WTC11 (cell line): Measurements from ENCODE around the gene BBS9. TPM values are rescaled to one million over a fixed set of nuclear protein-coding genes. Genes with fewer than 3 reads are reported as not detected.

ENCODE experiments used
- ATAC-seq: fragments of 200-7000 bp; cut with Tn5 transposase; 2 replicates; pipeline ENCODE4 v1.10.0; 2021; ENCODE audit warnings: mild to moderate bottlenecking, moderate library complexity
- CTCF ChIA-PET: fragments of 300-600 bp; sonication (Branson Sonifier 250); formaldehyde crosslinking; loops from one replicate; lab custom pipeline; 2021; ENCODE audit warnings: antibody characterized with exemption; lab: Charles Lee
- POLR2A ChIA-PET: fragments of 350-600 bp; sonication (Branson Sonifier 250); formaldehyde crosslinking; loops from one replicate; lab custom pipeline; 2021; ENCODE audit warnings: antibody characterized with exemption; lab: Charles Lee
- DNase-seq: peaks from one replicate; pipeline ENCODE4 v3.0.0; 2021; ENCODE audit warnings: low spot score
- H3K27ac Mint-ChIP-seq: 2 replicates; pipeline ENCODE4 v1.8.0; 2021; ENCODE audit warnings: mixed read lengths
- H3K27me3 Mint-ChIP-seq: 2 replicates; pipeline ENCODE4 v1.8.0; 2021; ENCODE audit warnings: low read depth, mild to moderate bottlenecking, moderate library complexity, mixed read lengths
- H3K36me3 Mint-ChIP-seq: 2 replicates; pipeline ENCODE4 v1.8.0; 2021; ENCODE audit warnings: mixed read lengths
- H3K4me1 Mint-ChIP-seq: 2 replicates; pipeline ENCODE4 v1.8.0; 2022; ENCODE audit warnings: mixed read lengths
- H3K4me3 Mint-ChIP-seq: 2 replicates; pipeline ENCODE4 v1.8.0; 2021; ENCODE audit warnings: mild to moderate bottlenecking, moderate library complexity, mixed read lengths
- H3K9me3 Mint-ChIP-seq: 2 replicates; pipeline ENCODE4 v1.8.0; 2021; ENCODE audit warnings: mixed read lengths
- ATF6 ChIP-seq: sonication (generic); formaldehyde crosslinking; IDR thresholded peaks from 2 replicates; pipeline ENCODE4 v1.8.1; 2023; ENCODE audit warnings: mild to moderate bottlenecking, missing genetic modification reagents
- HMGA2 ChIP-seq: fragments of 250-450 bp; sonication (Bioruptor Pico); IDR thresholded peaks from 2 replicates; pipeline ENCODE4 v1.4.0; 2021; ENCODE audit warnings: mild to moderate bottlenecking, moderate library complexity
- NFYB ChIP-seq: sonication (generic); formaldehyde crosslinking; conservative IDR thresholded peaks from 2 replicates; pipeline ENCODE4 v1.8.0; 2022; ENCODE audit warnings: low read depth, missing genetic modification reagents
- PRDM15 ChIP-seq: sonication (generic); formaldehyde crosslinking; IDR thresholded peaks from 2 replicates; pipeline ENCODE4 v1.8.0; 2022; ENCODE audit warnings: missing genetic modification reagents
- SMAD3 ChIP-seq: sonication (generic); formaldehyde crosslinking; IDR thresholded peaks from 2 replicates; pipeline ENCODE4 v1.8.0; 2022; ENCODE audit warnings: missing genetic modification reagents, mild to moderate bottlenecking, borderline replicate concordance
- TCF7 ChIP-seq: sonication (generic); formaldehyde crosslinking; IDR thresholded peaks from 2 replicates; pipeline ENCODE4 v1.8.0; 2022; ENCODE audit warnings: mild to moderate bottlenecking, low read depth, missing genetic modification reagents, moderate library complexity
- ZNF232 ChIP-seq: sonication (generic); formaldehyde crosslinking; IDR thresholded peaks from 2 replicates; pipeline ENCODE4 v1.8.0; 2022; ENCODE audit warnings: mild to moderate bottlenecking, missing genetic modification reagents
- ZNF317 ChIP-seq: sonication (generic); formaldehyde crosslinking; IDR thresholded peaks from 2 replicates; pipeline ENCODE4 v1.8.1; 2023; ENCODE audit warnings: low read depth, mild to moderate bottlenecking, moderate library complexity, missing genetic modification reagents, borderline replicate concordance
- ZNF423 ChIP-seq: fragments of 250-450 bp; sonication (Bioruptor Pico); IDR thresholded peaks from 2 replicates; pipeline ENCODE4 v2.1.2; 2022; ENCODE audit warnings: mild to moderate bottlenecking, moderate library complexity
- total RNA-seq: library from RNA; stranded (reverse); gene quantifications from 3 replicates; pipeline ENCODE4 v1.2.3, GENCODE V29; 2021
- TF ChIP-seq, protein P1 (sequence below): sonication (generic); formaldehyde crosslinking; IDR thresholded peaks from 2 replicates; pipeline ENCODE4 v1.8.1; 2022; ENCODE audit warnings: mild to moderate bottlenecking, missing genetic modification reagents, moderate library complexity, borderline replicate concordance
- TF ChIP-seq, protein P2 (sequence below): sonication (generic); formaldehyde crosslinking; IDR thresholded peaks from 2 replicates; pipeline ENCODE4 v1.8.0; 2022; ENCODE audit warnings: mild to moderate bottlenecking, missing genetic modification reagents

The BBS9 gene
- total RNA-seq, 1 experiment from 2014 or later = 56.6 TPM

DNA sequence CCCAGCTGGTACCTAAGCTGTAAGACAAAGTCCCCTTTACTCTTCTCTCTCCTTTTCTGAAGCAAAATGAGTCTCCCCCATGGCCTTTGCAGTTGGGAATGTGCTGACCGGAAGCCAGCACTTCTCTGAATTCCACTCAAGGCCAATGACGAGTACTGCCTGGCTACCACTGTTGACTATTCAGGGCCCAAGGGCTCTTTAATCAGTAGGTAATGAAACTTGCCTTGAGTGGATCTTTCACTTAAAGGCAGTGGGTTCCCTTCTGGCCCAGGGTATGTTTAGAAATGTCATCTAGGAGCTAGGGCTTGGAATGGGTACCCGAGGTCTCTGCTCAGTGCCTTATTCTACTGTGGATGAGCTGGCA, 197.1 kb downstream of the BBS9 start (continued):
- TF ChIP-seq SMAD3 (CRISPR knock-in tag) (no peak), TCF7 (CRISPR knock-in tag) (no peak), ZNF423 (no peak)
- TF ChIP-seq, protein P1, sequence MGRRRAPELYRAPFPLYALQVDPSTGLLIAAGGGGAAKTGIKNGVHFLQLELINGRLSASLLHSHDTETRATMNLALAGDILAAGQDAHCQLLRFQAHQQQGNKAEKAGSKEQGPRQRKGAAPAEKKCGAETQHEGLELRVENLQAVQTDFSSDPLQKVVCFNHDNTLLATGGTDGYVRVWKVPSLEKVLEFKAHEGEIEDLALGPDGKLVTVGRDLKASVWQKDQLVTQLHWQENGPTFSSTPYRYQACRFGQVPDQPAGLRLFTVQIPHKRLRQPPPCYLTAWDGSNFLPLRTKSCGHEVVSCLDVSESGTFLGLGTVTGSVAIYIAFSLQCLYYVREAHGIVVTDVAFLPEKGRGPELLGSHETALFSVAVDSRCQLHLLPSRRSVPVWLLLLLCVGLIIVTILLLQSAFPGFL (CRISPR knock-in tag) = no peak

- ChIA-PET CTCF (no interaction called here), POLR2A (no interaction called here)
- H3K36me3 Mint-ChIP-seq = no peaks in the 10 kb centered on the region
- H3K9me3 Mint-ChIP-seq = no peaks in the 10 kb centered on the region
- no peak overlapping the region for H3K4me3 Mint-ChIP-seq
- TF ChIP-seq, protein P2, sequence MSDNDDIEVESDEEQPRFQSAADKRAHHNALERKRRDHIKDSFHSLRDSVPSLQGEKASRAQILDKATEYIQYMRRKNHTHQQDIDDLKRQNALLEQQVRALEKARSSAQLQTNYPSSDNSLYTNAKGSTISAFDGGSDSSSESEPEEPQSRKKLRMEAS (CRISPR knock-in tag) = no peak
- TF ChIP-seq TCF7 (CRISPR knock-in tag) (no peak), ZNF317 (CRISPR knock-in tag) (no peak), ATF6 (no peak)
- DNase-seq (no peak), ATAC-seq (no peak)
- H3K27me3 Mint-ChIP-seq = no peaks in the 10 kb centered on the region; the same call in 1 of the 2 replicates
- H3K4me1 Mint-ChIP-seq = no peaks in the 10 kb centered on the region; the same call in 1 of the 2 replicates
- H3K27ac Mint-ChIP-seq = no peak overlapping the region
These were observed 198.1 kb downstream of the BBS9 start for GRCh38 chr7:33327427-33327826.

DNA sequence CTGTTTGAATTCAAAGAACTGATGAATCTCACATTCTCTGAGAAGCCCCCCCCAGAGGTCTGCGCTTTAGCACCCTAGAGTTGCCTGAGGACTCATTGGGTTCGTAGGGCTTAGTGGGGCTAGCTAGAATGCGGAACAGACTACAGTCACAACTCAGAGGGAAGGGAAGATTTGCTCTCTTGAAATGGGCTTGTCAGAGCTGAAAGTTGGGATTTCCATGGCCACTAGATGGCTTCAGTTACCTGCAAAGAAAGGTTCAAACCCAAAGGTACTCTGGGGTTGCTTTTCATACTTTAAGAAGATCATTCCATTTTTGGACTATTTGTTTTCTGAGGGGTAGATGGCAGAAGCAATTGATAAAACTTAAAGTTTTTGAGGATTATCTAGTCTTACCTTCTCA, 205.0 kb downstream of the BBS9 start:
- peak; percentile 97 for ATAC-seq
- no peaks in the 10 kb centered on the region for H3K9me3 Mint-ChIP-seq
- DNase-seq = no peak
- ChIA-PET POLR2A (no interaction called here), CTCF (interaction anchor here (0.6 to 2.0 kb wide), 26 partner anchors 8 to 754 kb away, joined by 3 to 14 read pairs (median 4); no protein-coding TSS in a partner anchor)
- H3K27me3 Mint-ChIP-seq = no peaks in the 10 kb centered on the region
- no peak overlapping the region for H3K4me3 Mint-ChIP-seq
- no peaks in the 10 kb centered on the region for H3K4me1 Mint-ChIP-seq
- TF ChIP-seq ZNF423 = no peak
- peak; percentile 45; the same call in 1 of the 2 replicates for TF ChIP-seq PRDM15 (CRISPR knock-in tag)
- no peak for TF ChIP-seq ZNF232 (CRISPR knock-in tag)
- TF ChIP-seq, protein P2 (CRISPR knock-in tag) = no peak
- no peak for TF ChIP-seq TCF7 (CRISPR knock-in tag)
- TF ChIP-seq, all 79 proteins: peak for 1
- H3K27ac Mint-ChIP-seq = no peak overlapping the region
- H3K36me3 Mint-ChIP-seq = no peaks in the 10 kb centered on the region

DNA sequence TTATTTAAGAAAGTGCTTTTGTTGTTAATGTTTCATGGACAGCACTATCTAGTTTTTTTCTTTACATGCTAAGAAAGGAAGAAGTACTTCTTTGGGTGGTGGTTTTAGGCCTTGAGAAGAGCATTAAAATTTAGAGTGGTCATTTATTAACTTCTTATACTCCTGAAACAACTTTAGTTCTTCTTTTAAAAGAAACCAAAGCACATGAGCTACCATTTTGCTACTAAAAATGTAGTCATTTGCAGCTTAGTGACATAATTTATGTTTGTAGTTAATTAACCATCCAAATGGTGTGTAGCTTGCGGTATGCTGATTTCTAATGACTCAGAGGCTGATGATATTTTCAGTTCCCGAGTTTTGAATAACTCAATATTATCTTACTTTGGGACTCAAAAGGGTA, 207.5 kb downstream of the BBS9 start:
- H3K9me3 Mint-ChIP-seq = no peaks in the 10 kb centered on the region
- H3K27me3 Mint-ChIP-seq = no peaks in the 10 kb centered on the region
- ChIA-PET POLR2A (no interaction called here), CTCF (no interaction called here)
- DNase-seq (no peak), ATAC-seq (no peak)
- H3K4me1 Mint-ChIP-seq = no peaks in the 10 kb centered on the region
- no peak for TF ChIP-seq NFYB (CRISPR knock-in tag)
- TF ChIP-seq HMGA2 (CRISPR knock-in tag) = no peak
- no peak overlapping the region for H3K4me3 Mint-ChIP-seq
- H3K27ac Mint-ChIP-seq = no peak overlapping the region
- no peaks in the 10 kb centered on the region for H3K36me3 Mint-ChIP-seq
